Left renal pelvis (tissue), 4 donors: ENCODE results near the gene RNASE7. TPM values are rescaled to one million over a fixed set of nuclear protein-coding genes. Genes with fewer than 3 reads are reported as not detected.
"Not testable (repeated sequence)": the region's sequence is repeated elsewhere in the genome, so short reads cannot be mapped to it uniquely, and the experiment has no call there.

ENCODE experiments used
- DNase-seq, 4 donors: peaks; one replicate each; pipeline ENCODE4 v3.0.0-alpha.2; 2013; ENCODE audit warnings: low read depth in 4 of 4, low spot score in 3 of 4
- polyA plus RNA-seq, 4 donors: library from polyadenylated mRNA; unstranded; fragments of 120-200 nt; gene quantifications; one replicate each; pipeline ENCODE4 v1.2.1, GENCODE V29; 2013; ENCODE audit not compliant: insufficient read length in 4 of 4

The RNASE7 gene
- polyA plus RNA-seq, 4 donors, result 0.54 to 0.63 (median 0.55) TPM; not detected in 1

DNA sequence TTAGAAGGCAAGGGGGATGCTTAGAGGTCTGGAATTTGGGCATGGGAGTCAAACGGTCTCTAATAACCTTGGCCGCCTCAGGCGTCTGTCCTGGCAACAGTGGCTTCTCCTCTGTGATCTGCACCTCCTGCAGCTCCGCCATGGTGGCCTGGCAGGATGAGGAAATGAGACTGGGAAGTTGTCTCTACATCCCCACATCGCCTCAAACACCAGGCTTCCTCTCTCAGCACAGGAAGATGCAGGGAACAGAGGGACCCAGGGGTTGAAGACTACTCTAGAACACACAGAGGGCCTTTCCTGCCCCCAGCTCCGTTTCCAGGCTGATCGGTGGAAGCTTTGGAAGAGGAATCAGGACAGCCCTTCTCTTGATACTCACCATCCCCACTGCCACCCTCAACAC lies 19.0 kb upstream of the RNASE7 start:
- DNase-seq, result no peak

DNA sequence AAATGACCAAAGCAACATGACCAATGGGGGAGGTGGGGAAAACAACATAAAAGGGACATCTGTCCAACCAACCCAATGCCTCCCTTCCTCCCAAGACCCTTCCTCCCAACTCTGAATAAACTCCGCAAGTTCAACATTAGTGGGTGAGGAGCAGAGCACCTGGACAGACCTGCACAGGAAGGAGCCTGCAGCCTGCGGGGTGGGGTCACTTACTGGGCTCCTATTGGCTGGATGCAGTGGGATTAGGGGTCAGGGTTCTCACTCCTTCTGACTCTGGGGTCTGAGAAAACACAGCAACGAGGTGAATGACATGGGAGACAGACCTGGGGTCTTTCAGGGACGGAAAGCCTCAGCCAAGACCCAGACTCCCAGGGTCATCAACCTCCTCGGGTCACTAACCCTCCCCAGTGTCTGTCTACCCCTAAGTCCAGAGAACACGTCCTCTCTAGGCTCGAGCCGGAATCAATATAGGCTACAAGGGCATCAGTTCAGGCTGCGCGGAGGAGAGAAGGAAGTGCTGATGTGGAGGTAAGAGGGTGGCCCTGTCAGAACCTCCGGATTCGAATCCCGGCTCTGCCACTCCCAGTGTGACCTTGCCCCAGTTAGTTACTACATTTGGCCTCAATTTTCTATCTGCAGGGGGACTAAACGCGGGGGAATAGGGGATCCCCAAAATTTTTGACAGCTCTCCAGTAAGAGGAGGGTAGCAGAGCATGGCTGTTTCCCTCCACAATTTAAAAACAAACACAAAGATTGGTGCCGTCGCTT lies 18.2 kb upstream of the RNASE7 start:
- no peak for DNase-seq

DNA sequence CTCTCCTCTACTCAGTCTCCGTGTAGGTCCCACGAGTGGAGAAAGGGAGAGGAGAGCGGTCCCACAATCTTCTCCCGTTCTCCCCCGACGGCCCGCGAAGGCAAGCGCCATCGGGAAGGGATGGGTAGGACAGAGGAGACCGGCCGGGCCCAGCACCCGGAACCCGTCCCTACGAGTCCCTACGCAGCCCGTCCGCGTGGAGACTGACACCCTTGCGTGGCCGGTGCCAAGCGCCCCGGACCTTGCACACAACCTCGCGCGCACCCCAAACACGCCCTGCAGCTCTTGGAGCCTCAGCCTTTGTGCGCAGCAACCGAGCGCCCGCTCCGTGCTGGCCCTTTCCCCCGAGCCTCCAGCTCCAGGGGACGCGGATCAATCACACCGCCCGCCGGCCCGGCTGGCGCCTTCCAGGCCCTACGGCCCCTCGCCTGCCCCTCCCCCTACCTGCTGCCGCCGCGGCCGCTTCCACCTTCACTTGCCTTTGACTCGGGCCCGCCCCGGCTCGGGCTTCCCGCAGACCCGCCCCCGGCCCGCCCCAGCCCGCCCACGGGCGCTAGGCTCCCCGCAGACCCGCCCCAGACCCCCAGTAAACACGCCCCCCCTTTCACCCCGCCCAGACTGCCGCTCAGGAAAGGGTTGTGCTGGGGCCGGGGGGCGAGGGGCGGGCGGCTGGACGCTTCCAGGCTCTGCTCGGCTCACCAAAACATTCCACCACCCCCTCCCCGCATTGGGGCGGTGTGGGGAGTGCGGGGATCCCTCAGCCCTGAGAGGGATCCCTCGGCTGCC lies 17.4 kb upstream of the RNASE7 start, which contains the start of gene NDRG2:
Gene NDRG2, minus strand, starts transcription at position 477 of the 786 bp plus-strand sequence. CDS start 1,746 bp downstream, outside the sequence.
- DNase-seq, result peak in 3 of 4 donors; percentile 55 to 59 (median 58)

DNA sequence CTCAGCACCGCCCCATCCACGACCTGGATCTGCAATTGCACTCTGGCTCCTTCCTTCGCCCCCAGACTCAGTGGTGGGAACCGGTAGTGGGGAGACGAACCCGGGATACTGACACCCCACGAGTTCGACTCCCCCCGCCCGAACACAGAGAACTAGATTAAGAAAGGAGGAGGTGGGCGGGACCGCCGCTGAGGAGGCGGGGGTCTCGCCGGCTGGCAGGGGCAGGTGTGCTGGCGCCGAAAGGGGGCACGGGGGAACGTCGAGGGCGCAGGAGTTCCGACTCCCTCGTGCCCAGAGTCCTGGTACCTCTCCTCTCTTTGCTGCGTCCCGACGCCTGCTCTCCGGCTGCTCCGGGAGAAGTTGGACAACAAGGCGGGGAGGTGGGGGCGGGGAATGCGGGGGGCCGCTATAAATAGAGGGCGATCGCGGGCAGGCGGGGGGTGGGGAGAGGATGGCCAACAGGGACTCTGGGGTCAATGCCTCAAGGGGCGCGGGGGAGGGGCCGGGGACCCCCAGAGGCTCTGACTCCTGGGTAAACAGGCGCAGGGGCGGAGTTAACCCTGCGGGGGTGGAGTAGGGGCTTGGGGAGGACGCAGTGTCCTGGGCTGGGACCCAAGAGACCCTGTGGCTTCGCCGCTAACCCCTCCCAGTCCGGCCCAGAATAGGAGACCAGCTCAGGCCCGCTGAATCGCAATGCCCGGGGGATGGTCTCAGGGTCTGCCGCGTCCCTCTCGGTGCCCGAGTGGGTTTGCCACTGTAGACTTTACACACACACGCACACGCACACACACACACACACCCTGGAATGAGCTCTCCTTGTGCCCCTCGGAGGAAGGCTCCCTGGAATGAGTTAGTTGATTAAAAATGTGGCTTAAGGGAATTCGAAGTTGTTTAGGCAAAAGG lies 16.5 kb upstream of the RNASE7 start:
- DNase-seq, result peak in 3 of 4 donors; percentile 39 to 52 (median 44)

DNA sequence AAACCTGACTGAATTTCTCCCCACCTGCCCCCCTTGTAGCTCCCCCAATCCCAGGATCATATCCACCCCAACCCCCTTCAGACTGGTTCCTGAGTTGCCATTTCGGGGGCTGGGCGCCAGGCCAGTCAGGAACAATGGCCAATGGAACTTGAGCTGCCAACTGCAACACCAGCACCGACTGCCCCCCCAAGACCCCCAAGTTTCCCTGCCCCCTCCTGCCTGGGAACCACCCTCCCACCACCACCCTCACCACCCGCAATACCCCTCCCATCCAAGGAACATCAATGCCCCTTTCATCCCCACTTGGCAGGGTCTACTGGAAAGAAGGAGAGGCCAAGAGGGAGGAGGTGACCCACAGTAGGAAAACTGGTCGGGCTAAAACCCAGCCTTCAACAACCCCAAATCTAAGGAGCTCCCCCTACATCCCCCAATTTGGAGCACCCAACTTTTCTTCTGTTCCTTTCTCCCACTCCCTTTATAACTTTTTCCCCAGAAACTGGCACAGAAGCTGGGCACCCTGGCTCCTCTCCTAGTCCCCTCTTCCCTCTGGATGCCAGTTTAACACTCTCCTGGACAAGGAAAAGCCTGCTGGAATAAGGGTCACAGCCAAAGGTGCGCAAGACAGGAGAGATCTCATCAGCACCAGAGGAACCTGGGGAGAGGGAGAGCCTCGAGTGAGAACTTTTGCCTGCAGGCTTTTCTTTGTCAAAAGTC lies 15.7 kb upstream of the RNASE7 start:
- DNase-seq, result no peak

DNA sequence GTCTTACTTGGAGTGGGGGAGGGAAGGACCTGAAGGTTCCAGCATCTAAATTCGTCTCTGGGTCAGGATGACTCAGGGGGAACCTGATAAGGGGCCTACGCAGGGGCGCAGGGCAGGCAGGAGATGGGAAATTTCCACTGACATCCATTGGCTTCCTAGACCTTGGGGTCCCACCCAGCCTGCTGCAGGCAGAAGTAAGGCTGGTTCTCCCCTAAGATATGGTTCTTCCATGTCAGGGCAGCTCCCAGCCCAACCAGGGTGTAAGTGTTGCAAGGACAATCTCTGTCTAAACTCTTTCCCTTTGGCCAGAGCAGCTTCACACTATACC lies 15.2 kb upstream of the RNASE7 start:
- DNase-seq, result no peak

DNA sequence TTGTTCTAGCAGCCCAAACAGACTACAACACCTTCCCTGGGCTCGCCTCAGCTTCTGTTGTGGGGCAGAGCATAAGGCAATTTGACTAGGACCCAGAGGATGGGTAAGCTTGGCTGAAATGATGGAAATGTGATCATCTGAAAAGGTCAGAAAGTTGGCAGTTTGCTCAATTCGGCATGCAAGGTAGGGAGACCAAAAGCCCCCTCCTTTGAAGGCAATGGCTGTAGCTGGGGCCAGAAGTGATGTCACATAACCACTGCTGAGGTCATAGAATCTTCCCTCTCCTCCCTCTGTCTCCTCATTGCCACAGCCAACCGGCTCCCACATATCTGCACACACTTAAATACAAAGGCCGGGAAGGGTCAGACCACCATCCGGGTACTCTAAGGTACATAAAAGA lies 12.2 kb upstream of the RNASE7 start, which contains the start of gene TPPP2:
Gene TPPP2, plus strand, starts transcription at position 301 of the 400 bp plus-strand sequence. CDS start 365 bp downstream, outside the sequence.
- no peak for DNase-seq

DNA sequence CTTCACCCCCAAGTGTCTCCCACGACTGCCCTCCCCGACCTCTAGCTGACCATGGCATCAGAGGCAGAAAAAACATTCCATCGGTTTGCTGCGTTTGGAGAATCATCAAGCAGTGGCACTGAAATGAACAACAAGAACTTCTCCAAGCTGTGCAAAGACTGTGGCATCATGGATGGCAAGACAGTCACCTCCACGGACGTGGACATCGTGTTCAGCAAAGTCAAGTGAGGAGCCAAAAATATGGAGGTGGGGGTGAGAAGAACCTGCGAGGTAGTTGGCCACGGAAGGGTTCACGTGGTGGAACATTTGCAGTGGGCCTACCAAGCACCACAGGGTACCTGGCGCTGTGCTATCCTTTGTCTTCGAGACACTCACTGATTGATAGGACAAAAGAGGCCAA lies 11.6 kb upstream of the RNASE7 start:
- no peak for DNase-seq

DNA sequence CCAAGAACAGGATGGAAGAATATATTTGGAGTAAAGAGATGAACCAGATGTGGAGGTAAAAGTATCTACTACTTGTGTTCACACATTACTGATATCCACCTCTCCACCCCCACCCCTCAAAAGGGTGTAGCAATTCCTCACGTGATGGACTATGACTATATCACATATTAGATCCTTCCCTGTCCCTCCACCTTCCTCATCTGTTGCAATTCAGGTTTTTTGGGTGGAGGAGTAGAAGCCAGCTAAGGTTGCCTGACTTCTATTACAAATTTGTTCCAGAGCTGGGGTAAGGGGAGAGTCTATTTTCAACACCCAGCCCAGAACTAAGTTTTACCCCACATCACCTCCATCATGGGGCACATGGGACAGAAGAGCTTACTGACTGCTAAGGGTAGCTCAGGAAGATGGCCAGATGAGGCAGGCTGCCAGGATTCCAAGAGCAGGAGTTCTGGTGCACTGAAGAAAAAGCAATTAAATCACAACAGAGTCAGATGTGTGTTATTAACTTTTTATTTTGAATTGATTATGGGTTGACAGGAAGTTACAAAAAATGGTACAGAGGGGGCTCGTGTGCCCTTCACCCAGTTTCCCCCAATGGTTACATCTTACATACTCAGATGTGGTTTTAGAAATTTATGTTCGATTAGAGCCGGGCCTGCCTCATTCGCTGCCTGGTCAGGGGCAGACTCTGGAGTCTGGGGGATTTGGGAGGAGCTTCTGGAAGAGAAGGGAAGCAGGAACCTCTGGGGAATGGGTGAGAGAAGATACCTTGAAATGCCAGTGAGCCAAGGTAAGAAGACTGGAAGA lies 9.6 kb upstream of the RNASE7 start:
- no peak for DNase-seq

DNA sequence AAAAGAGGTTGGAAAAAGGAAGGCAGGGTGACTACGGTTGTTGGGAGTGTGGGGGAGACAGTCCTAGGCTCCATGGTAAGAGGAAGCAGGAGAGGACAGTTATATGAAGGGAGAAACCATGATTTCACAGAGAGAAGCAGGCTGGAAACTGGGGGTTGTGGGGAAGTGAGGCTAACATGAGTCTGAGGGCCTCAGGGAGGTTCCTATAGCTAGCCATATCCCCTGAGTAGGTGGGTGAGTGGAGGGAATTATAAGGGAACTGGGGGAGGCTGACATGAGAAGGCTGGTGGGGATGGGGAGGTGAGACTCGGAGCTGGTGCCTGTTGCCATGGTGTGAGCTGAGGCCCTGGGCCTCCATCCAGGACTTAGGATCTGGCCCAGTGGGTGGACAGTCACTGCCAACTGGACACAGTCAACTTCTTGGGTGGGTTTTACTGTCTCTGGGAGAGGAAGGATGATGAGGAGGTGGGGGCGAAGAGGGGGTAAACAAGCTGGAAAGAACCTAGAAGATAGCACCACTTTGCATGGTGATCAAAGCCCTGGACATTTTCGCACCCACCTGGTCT lies 8.9 kb upstream of the RNASE7 start:
- no peak for DNase-seq

DNA sequence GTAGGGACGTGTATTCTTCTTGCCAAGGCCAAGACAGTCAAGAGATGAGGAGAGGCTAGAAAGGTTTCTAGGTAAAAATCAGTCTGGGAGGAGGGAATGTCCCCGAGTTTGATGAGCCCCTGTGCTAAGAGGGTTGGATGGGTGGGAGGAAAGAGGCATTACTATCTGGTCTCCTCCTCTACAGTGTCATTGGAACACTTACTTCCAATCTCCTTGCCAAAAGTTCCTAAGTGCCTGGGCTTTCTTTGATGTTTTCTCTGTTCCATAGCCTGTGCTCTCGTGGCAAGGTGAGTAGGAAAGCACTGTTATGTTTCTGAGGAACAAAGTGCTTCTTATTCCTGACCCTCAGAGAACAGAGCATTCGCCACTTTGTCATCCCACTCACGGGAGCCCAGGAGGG lies 7.5 kb upstream of the RNASE7 start, which contains the start of gene RNASE13:
Gene RNASE13, minus strand, starts transcription at position 101 of the 400 bp plus-strand sequence. CDS start 519 bp downstream, outside the sequence.
- no peak for DNase-seq

DNA sequence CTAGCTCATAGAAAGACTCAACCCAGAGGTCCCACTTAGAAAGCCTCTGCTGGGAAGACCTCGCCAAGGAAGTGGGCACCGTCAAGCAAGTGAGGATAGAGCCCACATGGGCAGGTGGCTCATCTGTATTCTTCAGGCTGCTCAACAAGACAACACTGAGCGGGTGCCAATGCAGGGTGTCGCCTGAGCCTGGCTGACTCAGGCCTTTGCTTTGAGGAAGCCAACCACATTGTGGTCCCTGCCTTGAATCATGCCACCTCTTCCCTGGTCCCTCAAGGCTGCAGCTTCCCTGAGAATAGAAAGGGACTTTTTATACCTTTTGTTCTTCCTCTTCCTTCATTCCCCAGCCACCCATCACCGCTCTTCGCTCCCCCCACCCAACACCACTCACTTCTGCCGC lies 5.4 kb upstream of the RNASE7 start:
- no peak for DNase-seq

DNA sequence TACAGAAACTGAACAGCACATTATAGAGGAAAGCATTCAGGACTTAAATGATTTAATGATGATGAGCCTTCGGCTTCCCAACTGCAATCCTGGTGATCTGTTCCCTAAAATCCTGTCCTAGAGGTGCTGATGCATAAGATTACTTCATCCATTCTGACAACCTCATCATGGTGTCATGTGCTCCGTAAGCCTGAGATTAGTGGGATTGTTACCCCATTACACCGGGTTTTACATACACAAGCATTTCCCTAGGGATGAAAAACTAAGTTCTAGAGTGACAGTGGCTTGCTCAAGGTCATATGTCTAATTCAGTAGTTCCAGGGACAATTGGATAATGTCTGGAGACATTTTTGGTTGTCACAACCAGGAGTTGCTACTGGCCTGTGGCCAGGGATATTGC lies 5.0 kb upstream of the RNASE7 start:
- DNase-seq, result no peak

DNA sequence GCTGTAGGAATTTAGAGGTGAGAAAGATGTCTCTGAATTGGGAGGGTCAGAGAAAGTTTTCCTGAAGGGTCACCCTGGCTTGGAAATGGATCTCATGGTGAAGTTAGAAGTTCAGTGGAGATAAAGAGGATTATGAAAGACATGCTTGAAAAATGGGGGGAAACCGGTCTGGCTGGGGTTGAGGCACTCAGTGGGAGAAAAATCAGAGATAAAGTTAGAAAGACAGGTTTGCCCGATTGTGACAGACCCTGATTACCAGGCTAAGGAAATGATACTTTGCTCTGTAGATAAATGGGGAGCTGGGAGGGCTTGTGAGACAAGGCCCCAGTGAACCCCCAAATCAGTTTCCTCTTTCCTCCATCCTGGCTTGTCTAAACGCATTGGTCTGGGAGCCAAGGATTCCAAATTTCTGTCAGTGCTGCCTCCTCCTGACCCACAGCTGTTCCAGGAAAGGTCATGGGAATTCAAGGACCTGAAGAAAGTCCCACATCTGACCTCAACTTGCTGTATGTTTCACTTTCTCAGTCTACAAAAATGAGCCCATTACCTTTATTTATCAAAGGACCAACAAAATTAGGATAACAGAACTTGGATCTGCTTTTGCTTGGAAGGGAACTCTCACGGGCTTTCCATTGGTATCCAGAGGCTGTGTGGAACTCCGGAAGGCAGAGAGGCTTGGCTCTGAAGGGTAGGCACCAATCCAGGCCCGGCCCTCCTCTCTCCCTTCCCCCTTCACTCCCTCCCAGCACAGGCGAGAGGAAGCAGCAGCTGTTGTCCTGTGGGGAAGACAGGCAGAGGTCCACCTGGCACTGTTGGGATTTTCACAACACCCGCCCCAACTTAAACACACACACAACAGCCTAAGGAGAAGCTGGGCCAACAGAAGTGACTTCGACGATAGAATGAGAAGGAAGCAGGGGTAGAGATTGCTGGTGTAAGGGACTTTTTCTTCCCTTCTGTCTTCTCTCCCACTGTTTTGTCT lies 3.4 kb upstream of the RNASE7 start:
- peak in 1 of 4 donors; percentile 45 for DNase-seq

DNA sequence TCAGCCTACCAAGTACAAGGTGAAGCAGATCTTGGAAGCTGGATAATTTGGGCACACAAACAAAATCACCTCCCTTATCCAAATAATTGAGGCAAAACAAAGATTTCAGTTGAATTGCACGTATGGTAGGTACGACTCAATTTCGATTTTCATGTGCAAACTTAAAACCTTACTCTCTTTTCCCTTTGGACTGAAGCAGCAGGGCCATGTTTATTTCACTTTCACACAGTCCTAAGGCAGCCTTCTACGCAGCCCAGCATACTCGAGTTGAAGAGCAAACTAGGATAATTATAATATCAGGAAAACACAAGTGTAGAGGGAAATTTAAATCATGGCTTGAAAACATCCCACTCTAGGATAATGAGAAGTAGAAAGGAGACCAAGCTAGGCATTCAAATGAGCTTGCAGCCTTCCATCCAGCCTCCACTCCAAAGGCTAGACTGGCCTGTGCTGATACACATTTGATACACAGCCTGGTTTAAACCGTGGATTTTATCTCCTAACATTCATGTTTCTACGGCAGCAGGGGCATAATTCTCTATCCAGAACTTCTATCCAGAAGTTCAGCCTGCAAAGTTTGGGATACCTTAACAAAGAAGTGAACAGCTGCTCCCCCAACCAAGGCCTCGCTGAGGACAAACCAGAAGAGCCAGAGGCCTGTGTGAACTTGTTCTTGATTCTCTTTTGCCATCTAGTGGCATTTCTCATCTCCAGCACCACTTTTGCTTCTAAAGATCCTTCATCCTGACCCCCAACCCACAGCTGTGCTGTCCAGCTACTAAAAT lies 2.4 kb upstream of the RNASE7 start:
- DNase-seq, result peak in 3 of 4 donors; percentile 49 to 71 (median 54)

DNA sequence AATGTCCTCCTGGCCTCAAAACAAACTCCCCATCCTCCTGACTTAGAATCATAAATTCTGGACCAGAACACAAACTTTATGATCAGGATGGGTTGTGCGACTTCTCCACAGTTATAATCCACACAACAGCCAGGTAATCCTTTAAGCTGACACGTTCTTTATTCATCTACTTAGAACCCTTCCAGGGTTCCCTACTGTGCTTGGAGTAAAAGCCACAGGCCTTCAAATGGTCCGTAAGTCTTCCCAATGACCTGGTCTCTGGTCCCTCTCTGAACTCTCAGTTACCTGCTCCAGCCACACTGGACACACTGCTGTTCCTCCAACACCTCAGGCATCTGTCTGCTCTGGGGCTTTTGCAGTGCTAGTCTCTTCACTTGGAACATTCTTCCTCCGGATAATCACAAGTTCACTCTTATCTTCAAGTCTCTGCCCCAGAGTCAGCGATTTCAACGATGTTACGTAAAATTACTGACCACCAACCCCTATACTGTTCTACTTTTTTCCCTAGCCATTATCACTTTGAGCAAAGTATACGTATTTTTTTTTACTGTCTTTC lies 1.7 kb upstream of the RNASE7 start:
- DNase-seq, result no peak

DNA sequence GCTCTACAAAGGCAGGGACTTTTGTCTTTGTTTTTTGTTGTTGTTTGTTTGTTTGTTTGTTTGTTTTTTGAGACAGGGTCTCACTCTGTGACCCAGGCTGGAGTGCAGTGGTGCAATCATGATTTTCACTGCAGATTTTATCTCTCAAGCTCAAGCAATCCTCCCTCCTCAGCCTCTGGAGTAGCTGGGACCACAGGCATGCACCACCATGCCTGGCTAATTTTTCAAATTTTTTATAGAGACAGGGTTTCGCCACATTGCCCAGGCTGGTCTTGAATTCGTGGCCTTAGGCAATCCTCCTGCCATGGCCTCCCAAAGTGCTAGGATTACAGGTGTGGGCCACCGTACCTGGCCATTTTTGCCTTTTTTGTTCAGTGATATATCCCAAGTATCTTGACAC lies 1.2 kb upstream of the RNASE7 start:
- not testable (repeated sequence) for DNase-seq
